GM19239 (cell line): Measurements from ENCODE around the gene UBE2S.

Source experiments
- DNase-seq: peaks from one replicate; pipeline ENCODE4 v3.0.0; 2011; ENCODE audit warnings: low spot score; ENCODE audit not compliant: insufficient read length
- FAIRE-seq: peaks from 2 replicates; lab custom pipeline; 2011; peaks lifted over from hg19 to GRCh38; lab: Jason Lieb, UNC

The UBE2S gene

GRCh38 chr19:55368701-55369563 is 38.7 kb downstream of the UBE2S start:
- FAIRE-seq (no peak), DNase-seq (no peak)

- DNase-seq (no peak), FAIRE-seq (no peak)
These were observed 39.5 kb downstream of the UBE2S start for GRCh38 chr19:55368106-55368505.

GRCh38 chr19:55366790-55367189 is 40.8 kb downstream of the UBE2S start:
- no peak for DNase-seq
- FAIRE-seq: no peak

- FAIRE-seq (no peak), DNase-seq (no peak)
These were observed 41.6 kb downstream of the UBE2S start for GRCh38 chr19:55365964-55366363.

- FAIRE-seq (no peak), DNase-seq (no peak)
These were observed 42.3 kb downstream of the UBE2S start for GRCh38 chr19:55365245-55365644.

- no peak for FAIRE-seq
- DNase-seq: no peak
These were observed 44.4 kb downstream of the UBE2S start, which contains the start of gene GARIN5B for GRCh38 chr19:55362990-55363716. TSS of gene GARIN5B (minus strand) at chr19:55363260. CDS start at chr19:55363066, 194 bp downstream.

- DNase-seq (no peak), FAIRE-seq (no peak)
These were observed 45.2 kb downstream of the UBE2S start for GRCh38 chr19:55362174-55362989.

GRCh38 chr19:55360902-55361301 is 46.7 kb downstream of the UBE2S start:
- DNase-seq: no peak

GRCh38 chr19:55358943-55359908 is 48.4 kb downstream of the UBE2S start:
- DNase-seq (no peak), FAIRE-seq (no peak)

More at GRCh38 chr19:55360902-55361301, 46.7 kb downstream of the UBE2S start:
- FAIRE-seq: no peak

GRCh38 chr19:55358493-55358892 is 49.1 kb downstream of the UBE2S start:
- no peak for FAIRE-seq
- no peak for DNase-seq

- no peak for FAIRE-seq
- no peak for DNase-seq
These were observed 52.3 kb downstream of the UBE2S start for GRCh38 chr19:55355213-55355821.

- FAIRE-seq: no peak
- no peak for DNase-seq
These were observed 52.8 kb downstream of the UBE2S start, which contains the start of gene COX6B2 for GRCh38 chr19:55354698-55355212. TSS of gene COX6B2 (minus strand) at chr19:55354719. CDS start at chr19:55354521, 198 bp downstream.

GRCh38 chr19:55353803-55354697 is 53.5 kb downstream of the UBE2S start:
- FAIRE-seq: no peak

GRCh38 chr19:55353356-55353802 is 54.2 kb downstream of the UBE2S start:
- FAIRE-seq (no peak), DNase-seq (no peak)

More at GRCh38 chr19:55353803-55354697, 53.5 kb downstream of the UBE2S start:
- peak; percentile 78 for DNase-seq

- no peak for FAIRE-seq
These were observed 54.9 kb downstream of the UBE2S start for GRCh38 chr19:55352549-55353145.

GRCh38 chr19:55352040-55352439 is 55.5 kb downstream of the UBE2S start:
- FAIRE-seq: no peak
- DNase-seq: no peak

More at GRCh38 chr19:55352549-55353145, 54.9 kb downstream of the UBE2S start:
- DNase-seq: no peak
